HEK293 (cell line): ENCODE data around the gene CCDC88C.

Experiments
- CTCF ChIA-PET: fragments of 350-600 bp; formaldehyde crosslinking; extraction: SDS; loops from one replicate; lab custom pipeline; 2021; ENCODE audit warnings: antibody characterized with exemption; lab: Yijun Ruan, JAX
- POLR2A ChIA-PET: fragments of 300-600 bp; formaldehyde crosslinking; extraction: SDS; loops from one replicate; lab custom pipeline; 2020; ENCODE audit warnings: antibody characterized with exemption, inconsistent platforms; lab: Yijun Ruan, JAX
- H3K27ac ChIP-seq: fragments of 200-500 bp; sonication (Bioruptor generic); 2 replicates; pipeline ENCODE4 v1.5.1; 2014; ENCODE audit warnings: low read depth, low read length, control low read depth, inconsistent platforms; ENCODE audit errors: extremely low read depth
- H3K36me3 ChIP-seq, 2 experiments: fragments of 200-500 bp in 1 of 2; sonication (Bioruptor generic) in 1 of 2; 1 replicate in 1 of 2; 2 replicates in 1 of 2; pipeline ENCODE4 v1.5.1; 2014 to 2017; ENCODE audit warnings: inconsistent platforms in 2 of 2, low read length in 2 of 2; ENCODE audit not compliant: control insufficient read depth in 2 of 2, insufficient read depth in 1 of 2
- H3K4me1 ChIP-seq: fragments of 200-500 bp; sonication (Bioruptor generic); 2 replicates; pipeline ENCODE4 v1.5.1; 2014; ENCODE audit warnings: mild to moderate bottlenecking, low read length, inconsistent platforms; ENCODE audit not compliant: control insufficient read depth, insufficient read depth
- H3K4me3 ChIP-seq: 2 replicates; pipeline ENCODE4 v1.5.1; 2011; ENCODE audit warnings: low read depth, mild to moderate bottlenecking, control low read depth, low read length, moderate library complexity
- H3K9me3 ChIP-seq: fragments of 200-500 bp; sonication (Bioruptor generic); 2 replicates; pipeline ENCODE4 v1.5.1; 2014; ENCODE audit warnings: low read depth, low read length, inconsistent platforms; ENCODE audit not compliant: control insufficient read depth, insufficient read depth
- HOXD13 ChIP-seq: sonication (generic); formaldehyde crosslinking; IDR thresholded peaks from 2 replicates; pipeline ENCODE4 v1.8.0; 2022; ENCODE audit warnings: missing genetic modification reagents, borderline replicate concordance
- IKZF3 ChIP-seq: fragments of 450-650 bp; IDR thresholded peaks from 2 replicates; pipeline ENCODE4 v1.5.0; 2018; ENCODE audit warnings: missing biosample characterization, mild to moderate bottlenecking, missing genetic modification characterization, moderate library complexity
- KLF9 ChIP-seq: fragments of 450-650 bp; formaldehyde crosslinking; IDR thresholded peaks from 2 replicates; pipeline ENCODE4 v1.5.1; 2016; ENCODE audit warnings: missing biosample characterization, missing genetic modification characterization, low read depth
- SALL2 ChIP-seq: fragments of 450-650 bp; formaldehyde crosslinking; IDR thresholded peaks from 2 replicates; pipeline ENCODE4 v1.5.0; 2017; ENCODE audit warnings: missing biosample characterization, mild to moderate bottlenecking, missing genetic modification characterization, borderline replicate concordance
- WT1 ChIP-seq: fragments of 450-650 bp; formaldehyde crosslinking; IDR thresholded peaks from 2 replicates; pipeline ENCODE4 v1.5.1; 2016; ENCODE audit warnings: missing biosample characterization, missing genetic modification characterization
- ZBTB17 ChIP-seq: fragments of 450-650 bp; formaldehyde crosslinking; IDR thresholded peaks from 2 replicates; pipeline ENCODE4 v1.5.1; 2016; ENCODE audit warnings: missing biosample characterization, missing genetic modification characterization
- ZBTB49 ChIP-seq: fragments of 450-650 bp; formaldehyde crosslinking; IDR thresholded peaks from 2 replicates; pipeline ENCODE4 v1.5.1; 2016; ENCODE audit warnings: missing biosample characterization, missing genetic modification characterization, low read depth
- ZBTB6 ChIP-seq: fragments of 450-650 bp; formaldehyde crosslinking; IDR thresholded peaks from 2 replicates; pipeline ENCODE4 v1.5.1; 2017; ENCODE audit warnings: missing biosample characterization, missing genetic modification characterization
- ZNF133 ChIP-seq: fragments of 450-650 bp; formaldehyde crosslinking; IDR thresholded peaks from 2 replicates; pipeline ENCODE4 v1.5.1; 2016; ENCODE audit warnings: missing biosample characterization, missing genetic modification characterization
- ZNF155 ChIP-seq: fragments of 450-650 bp; formaldehyde crosslinking; IDR thresholded peaks from 2 replicates; pipeline ENCODE4 v1.5.1; 2016; ENCODE audit warnings: missing biosample characterization, missing genetic modification characterization
- ZNF2 ChIP-seq: fragments of 450-650 bp; formaldehyde crosslinking; IDR thresholded peaks from 2 replicates; pipeline ENCODE4 v1.5.1; 2016; ENCODE audit warnings: missing biosample characterization, missing genetic modification characterization
- ZNF274 ChIP-seq, 2 experiments: fragments of 200-500 bp in 1 of 2; fragments of 450-650 bp in 1 of 2; sonication (Bioruptor generic) in 1 of 2; formaldehyde crosslinking in 1 of 2; IDR thresholded peaks; 2 replicates each; pipeline versions ENCODE4 v1.5.1 to v1.6.1; 2014 to 2016; ENCODE audit warnings: borderline replicate concordance in 1 of 2, inconsistent platforms in 1 of 2, low read length in 1 of 2, missing biosample characterization in 1 of 2, missing genetic modification characterization in 1 of 2
- ZNF335 ChIP-seq: fragments of 450-650 bp; formaldehyde crosslinking; conservative IDR thresholded peaks from 2 replicates; pipeline ENCODE4 v1.5.1; 2016; ENCODE audit warnings: missing biosample characterization, missing genetic modification characterization
- ZNF341 ChIP-seq: fragments of 450-650 bp; formaldehyde crosslinking; IDR thresholded peaks from 2 replicates; pipeline ENCODE4; 2016; ENCODE audit warnings: low read depth, missing biosample characterization, missing genetic modification characterization
- ZNF404 ChIP-seq: fragments of 450-650 bp; formaldehyde crosslinking; IDR thresholded peaks from 2 replicates; pipeline ENCODE4 v1.5.1; 2017; ENCODE audit warnings: missing biosample characterization, missing genetic modification characterization
- ZNF548 ChIP-seq: fragments of 450-650 bp; formaldehyde crosslinking; IDR thresholded peaks from 2 replicates; pipeline ENCODE4 v1.5.1; 2016; ENCODE audit warnings: missing biosample characterization, missing genetic modification characterization
- ZNF560 ChIP-seq: fragments of 450-650 bp; formaldehyde crosslinking; IDR thresholded peaks from 2 replicates; pipeline ENCODE4 v1.5.1; 2017; ENCODE audit warnings: missing biosample characterization, missing genetic modification characterization, borderline replicate concordance
- ZNF610 ChIP-seq: fragments of 450-650 bp; formaldehyde crosslinking; IDR thresholded peaks from 2 replicates; pipeline ENCODE4 v1.5.1; 2016; ENCODE audit warnings: missing biosample characterization, missing genetic modification characterization, borderline replicate concordance
- ZNF677 ChIP-seq: fragments of 450-650 bp; IDR thresholded peaks from 2 replicates; pipeline ENCODE4 v1.5.0; 2018; ENCODE audit warnings: missing biosample characterization, mild to moderate bottlenecking, missing genetic modification characterization, moderate library complexity
- TF ChIP-seq, protein P1 (sequence below): fragments of 450-650 bp; formaldehyde crosslinking; IDR thresholded peaks from 2 replicates; pipeline ENCODE4 v1.5.1; 2016; ENCODE audit warnings: missing biosample characterization, missing genetic modification characterization
- TF ChIP-seq, protein P2 (sequence below): fragments of 450-650 bp; formaldehyde crosslinking; IDR thresholded peaks from 2 replicates; pipeline ENCODE4 v1.5.1; 2016; ENCODE audit warnings: missing biosample characterization, missing genetic modification characterization
- TF ChIP-seq, protein P3 (sequence below): fragments of 450-650 bp; formaldehyde crosslinking; IDR thresholded peaks from 2 replicates; pipeline ENCODE4; 2016; ENCODE audit warnings: missing biosample characterization, missing genetic modification characterization

The CCDC88C gene

DNA sequence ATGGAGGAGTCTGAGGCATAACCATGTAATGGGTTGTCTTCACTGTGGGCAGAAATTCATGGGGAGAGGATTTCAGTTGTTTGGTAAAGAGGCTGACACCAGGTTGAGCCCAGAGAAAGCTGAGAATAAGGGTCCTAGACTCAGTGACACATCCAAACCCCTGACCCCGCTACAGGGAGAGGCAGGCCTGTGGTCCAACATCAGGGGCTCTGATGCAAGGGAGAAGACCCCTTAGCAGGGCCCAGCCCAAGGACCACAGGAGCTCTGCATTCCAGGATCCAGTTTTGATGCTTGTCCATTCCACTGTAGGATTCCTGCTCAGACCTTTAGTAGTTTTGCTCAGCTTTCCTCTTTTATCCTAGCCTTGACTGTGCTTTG is 188.6 kb downstream of the CCDC88C start:
- no peak overlapping the region for H3K27ac ChIP-seq
- no peaks in the 10 kb centered on the region for H3K36me3 ChIP-seq
- ChIA-PET POLR2A (no interaction called here), CTCF (no interaction called here)
- TF ChIP-seq ZNF133 (tag by site-specific recombination) (no peak), ZNF155 (tag by site-specific recombination) (no peak), ZNF560 (no peak)
- TF ChIP-seq, protein P1, sequence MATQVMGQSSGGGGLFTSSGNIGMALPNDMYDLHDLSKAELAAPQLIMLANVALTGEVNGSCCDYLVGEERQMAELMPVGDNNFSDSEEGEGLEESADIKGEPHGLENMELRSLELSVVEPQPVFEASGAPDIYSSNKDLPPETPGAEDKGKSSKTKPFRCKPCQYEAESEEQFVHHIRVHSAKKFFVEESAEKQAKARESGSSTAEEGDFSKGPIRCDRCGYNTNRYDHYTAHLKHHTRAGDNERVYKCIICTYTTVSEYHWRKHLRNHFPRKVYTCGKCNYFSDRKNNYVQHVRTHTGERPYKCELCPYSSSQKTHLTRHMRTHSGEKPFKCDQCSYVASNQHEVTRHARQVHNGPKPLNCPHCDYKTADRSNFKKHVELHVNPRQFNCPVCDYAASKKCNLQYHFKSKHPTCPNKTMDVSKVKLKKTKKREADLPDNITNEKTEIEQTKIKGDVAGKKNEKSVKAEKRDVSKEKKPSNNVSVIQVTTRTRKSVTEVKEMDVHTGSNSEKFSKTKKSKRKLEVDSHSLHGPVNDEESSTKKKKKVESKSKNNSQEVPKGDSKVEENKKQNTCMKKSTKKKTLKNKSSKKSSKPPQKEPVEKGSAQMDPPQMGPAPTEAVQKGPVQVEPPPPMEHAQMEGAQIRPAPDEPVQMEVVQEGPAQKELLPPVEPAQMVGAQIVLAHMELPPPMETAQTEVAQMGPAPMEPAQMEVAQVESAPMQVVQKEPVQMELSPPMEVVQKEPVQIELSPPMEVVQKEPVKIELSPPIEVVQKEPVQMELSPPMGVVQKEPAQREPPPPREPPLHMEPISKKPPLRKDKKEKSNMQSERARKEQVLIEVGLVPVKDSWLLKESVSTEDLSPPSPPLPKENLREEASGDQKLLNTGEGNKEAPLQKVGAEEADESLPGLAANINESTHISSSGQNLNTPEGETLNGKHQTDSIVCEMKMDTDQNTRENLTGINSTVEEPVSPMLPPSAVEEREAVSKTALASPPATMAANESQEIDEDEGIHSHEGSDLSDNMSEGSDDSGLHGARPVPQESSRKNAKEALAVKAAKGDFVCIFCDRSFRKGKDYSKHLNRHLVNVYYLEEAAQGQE (tag by site-specific recombination): no peak
- no peaks in the 10 kb centered on the region for H3K9me3 ChIP-seq
- H3K4me1 ChIP-seq: no peaks in the 10 kb centered on the region
- no peak overlapping the region for H3K4me3 ChIP-seq

- H3K36me3 ChIP-seq: no peaks in the 10 kb centered on the region
- CTCF ChIA-PET: interaction anchor here (0.6 kb wide), 1 partner anchor 695 kb away, joined by 3 read pairs; no protein-coding TSS in a partner anchor
- TF ChIP-seq WT1: no peak
- no peak for TF ChIP-seq ZNF548 (tag by site-specific recombination)
- TF ChIP-seq, protein P2, sequence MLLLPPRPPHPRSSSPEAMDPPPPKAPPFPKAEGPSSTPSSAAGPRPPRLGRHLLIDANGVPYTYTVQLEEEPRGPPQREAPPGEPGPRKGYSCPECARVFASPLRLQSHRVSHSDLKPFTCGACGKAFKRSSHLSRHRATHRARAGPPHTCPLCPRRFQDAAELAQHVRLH (tag by site-specific recombination): no peak
- no peak for TF ChIP-seq ZNF677 (tag by site-specific recombination)
- TF ChIP-seq ZBTB49 (tag by site-specific recombination): no peak
- TF ChIP-seq ZNF404: no peak
- no peak for TF ChIP-seq IKZF3 (tag by site-specific recombination)
- no peak for TF ChIP-seq ZBTB6
- TF ChIP-seq ZBTB17: no peak
- TF ChIP-seq, protein P3, sequence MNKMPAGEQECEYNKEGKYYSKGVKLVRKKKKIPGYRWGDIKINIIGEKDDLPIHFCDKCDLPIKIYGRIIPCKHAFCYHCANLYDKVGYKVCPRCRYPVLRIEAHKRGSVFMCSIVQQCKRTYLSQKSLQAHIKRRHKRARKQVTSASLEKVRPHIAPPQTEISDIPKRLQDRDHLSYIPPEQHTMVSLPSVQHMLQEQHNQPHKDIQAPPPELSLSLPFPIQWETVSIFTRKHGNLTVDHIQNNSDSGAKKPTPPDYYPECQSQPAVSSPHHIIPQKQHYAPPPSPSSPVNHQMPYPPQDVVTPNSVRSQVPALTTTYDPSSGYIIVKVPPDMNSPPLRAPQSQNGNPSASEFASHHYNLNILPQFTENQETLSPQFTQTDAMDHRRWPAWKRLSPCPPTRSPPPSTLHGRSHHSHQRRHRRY (tag by site-specific recombination): no peak
- no peak for TF ChIP-seq ZNF341
- no peak for TF ChIP-seq ZNF2
- no peak for TF ChIP-seq HOXD13 (CRISPR knock-in tag)
- no peak for TF ChIP-seq SALL2 (tag by site-specific recombination)
- TF ChIP-seq ZNF274 (IDR thresholded peaks at IDR 0.05; ENCODE audit: low read length): no peak
- no peak for TF ChIP-seq ZNF274 (tag by site-specific recombination; IDR thresholded peaks at IDR 0.05; ENCODE audit: borderline replicate concordance)
- no peak for TF ChIP-seq ZNF610 (tag by site-specific recombination)
- TF ChIP-seq KLF9 (tag by site-specific recombination): no peak
- no peak for TF ChIP-seq ZNF335
- TF ChIP-seq, all 188 proteins: peak for 0
- Histone ChIP-seq H3K4me3 (no peak overlapping the region), H3K9me3 (no peaks in the 10 kb centered on the region), H3K27ac (no peak overlapping the region), H3K4me1 (no peaks in the 10 kb centered on the region)
- POLR2A ChIA-PET: no interaction called here
These were observed 189.3 kb downstream of the CCDC88C start for GRCh38 chr14:91228112-91229004.
